H1 (cell line): ENCODE data around the gene ASIC2. TPM values are rescaled to one million over a fixed set of nuclear protein-coding genes. Genes with fewer than 3 reads are reported as not detected.
A peak's percentile ranks its signal among the peaks of the same experiment; 100 is the strongest.

Experiments used
- CTCF ChIA-PET: fragments of 300-600 bp; sonication (Branson Sonifier 250); formaldehyde crosslinking; loops from one replicate; lab custom pipeline; 2021; ENCODE audit not compliant: partially characterized antibody; lab: Charles Lee
- POLR2A ChIA-PET: fragments of 300-600 bp; sonication (Branson Sonifier 250); formaldehyde crosslinking; loops from one replicate; lab custom pipeline; 2021; ENCODE audit warnings: inconsistent platforms; ENCODE audit not compliant: partially characterized antibody; lab: Charles Lee
- DNase-seq, 2 experiments: peaks; one replicate each; pipeline versions ENCODE4 v3.0.0 to v3.0.0-alpha.2; 2010 to 2022; ENCODE audit warnings: low spot score in 2 of 2, low read depth in 1 of 2, mixed read lengths in 1 of 2
- FAIRE-seq: peaks from 2 replicates; lab custom pipeline; 2011; peaks lifted over from hg19 to GRCh38; lab: Jason Lieb, UNC
- H2AFZ ChIP-seq: 2 replicates; pipeline ENCODE4 v1.8.1; 2012; ENCODE audit warnings: low read length, inconsistent platforms
- H2AK5ac ChIP-seq: 2 replicates; pipeline ENCODE4 v1.6.1; 2013; ENCODE audit warnings: low read depth, low read length
- H2BK120ac ChIP-seq: replicated peaks from 2 replicates; pipeline ENCODE3; 2013; ENCODE audit warnings: low read depth, low read length, inconsistent platforms
- H2BK12ac ChIP-seq: 2 replicates; pipeline ENCODE4 v1.6.1; 2013; ENCODE audit warnings: low read depth, low read length
- H2BK15ac ChIP-seq: 2 replicates; pipeline ENCODE4 v1.6.1; 2013; ENCODE audit warnings: low read length
- H2BK20ac ChIP-seq: 2 replicates; pipeline ENCODE4 v1.6.1; 2013; ENCODE audit warnings: low read length
- H2BK5ac ChIP-seq: 2 replicates; pipeline ENCODE4 v1.6.1; 2013; ENCODE audit warnings: low read depth, low read length
- H3K14ac ChIP-seq: 2 replicates; pipeline ENCODE4 v1.6.1; 2013; ENCODE audit warnings: inconsistent platforms; ENCODE audit not compliant: insufficient read length
- H3K18ac ChIP-seq: 2 replicates; pipeline ENCODE4 v1.6.1; 2013; ENCODE audit warnings: low read length; ENCODE audit errors: extremely low read depth
- H3K23ac ChIP-seq: 2 replicates; pipeline ENCODE4 v1.6.1; 2013; ENCODE audit warnings: inconsistent platforms; ENCODE audit not compliant: insufficient read length
- H3K23me2 ChIP-seq: 2 replicates; pipeline ENCODE4 v1.6.1; 2013; ENCODE audit warnings: low read depth, low read length
- H3K27ac ChIP-seq: 2 replicates; pipeline ENCODE4 v1.6.1; 2011; ENCODE audit warnings: low read depth, low read length, inconsistent platforms
- H3K27me3 ChIP-seq, 4 experiments: replicated peaks in 1 of 4; 1 replicate in 1 of 4; 2 replicates in 3 of 4; pipeline versions ENCODE4 v1.6.1 to v1.8.1; 2011 to 2013; ENCODE audit warnings: low read length in 3 of 4, mild to moderate bottlenecking in 3 of 4, inconsistent platforms in 2 of 4, mixed read lengths in 2 of 4, moderate library complexity in 1 of 4; ENCODE audit not compliant: control insufficient read depth in 3 of 4, insufficient read depth in 3 of 4; ENCODE audit errors: extremely low read depth in 1 of 4
- H3K36me3 ChIP-seq, 4 experiments: 2 replicates each; pipeline versions ENCODE4 v1.6.1 to v1.8.1; 2011 to 2013; ENCODE audit warnings: mild to moderate bottlenecking in 4 of 4, low read length in 3 of 4, moderate library complexity in 2 of 4, control low read depth in 1 of 4, inconsistent platforms in 1 of 4; ENCODE audit not compliant: insufficient read depth in 4 of 4, control insufficient read depth in 2 of 4
- H3K4ac ChIP-seq: replicated peaks from 2 replicates; pipeline ENCODE3; 2013; ENCODE audit warnings: low read length, low read depth, mixed read lengths, inconsistent platforms; ENCODE audit not compliant: insufficient read length
- H3K4me1 ChIP-seq, 4 experiments: replicated peaks in 1 of 4; 1 replicate in 1 of 4; 2 replicates in 3 of 4; pipeline versions ENCODE4 v1.6.1 to v1.8.1; 2011 to 2013; ENCODE audit warnings: low read length in 3 of 4, inconsistent platforms in 2 of 4, mixed read lengths in 1 of 4; ENCODE audit not compliant: insufficient read depth in 4 of 4, control insufficient read depth in 3 of 4
- H3K4me2 ChIP-seq, 2 experiments: 2 replicates each; pipeline versions ENCODE4 v1.6.1 to v1.8.1; 2011 to 2013; ENCODE audit warnings: low read depth in 2 of 2, low read length in 2 of 2, control low read depth in 1 of 2, inconsistent platforms in 1 of 2, mild to moderate bottlenecking in 1 of 2; ENCODE audit not compliant: insufficient read depth in 1 of 2
- H3K4me3 ChIP-seq, 4 experiments: fragments of 200-600, 300-600 bp in 1 of 4; sonication (generic), shearing (Covaris generic), sonication (Bioruptor Twin) in 1 of 4; 2 replicates each; pipeline versions ENCODE4 v1.5.1 to v1.8.1; 2011 to 2016; ENCODE audit warnings: low read length in 4 of 4, low read depth in 3 of 4, control low read depth in 2 of 4, inconsistent platforms in 2 of 4, mild to moderate bottlenecking in 2 of 4, mixed read lengths in 1 of 4, moderate library complexity in 1 of 4; ENCODE audit not compliant: insufficient read depth in 2 of 4; ENCODE audit errors: extremely low read depth in 1 of 4
- H3K56ac ChIP-seq: replicated peaks from 2 replicates; pipeline ENCODE3; 2013; ENCODE audit warnings: low read depth, mild to moderate bottlenecking, mixed read lengths, low read length, inconsistent platforms; ENCODE audit not compliant: insufficient read length
- H3K79me1 ChIP-seq: 2 replicates; pipeline ENCODE4 v1.6.1; 2013; ENCODE audit warnings: low read depth, low read length, control low read depth
- H3K79me2 ChIP-seq, 2 experiments: 2 replicates each; pipeline versions ENCODE4 v1.6.1 to v1.8.1; 2012 to 2013; ENCODE audit warnings: low read length in 2 of 2, mild to moderate bottlenecking in 2 of 2, inconsistent platforms in 1 of 2; ENCODE audit not compliant: insufficient read depth in 2 of 2, control insufficient read depth in 1 of 2
- H3K9ac ChIP-seq, 4 experiments: replicated peaks in 1 of 4; 1 replicate in 1 of 4; 2 replicates in 3 of 4; pipeline versions ENCODE4 v1.6.1 to v1.8.1; 2011 to 2013; ENCODE audit warnings: low read depth in 3 of 4, low read length in 3 of 4, control low read depth in 2 of 4, mild to moderate bottlenecking in 2 of 4, moderate library complexity in 2 of 4, inconsistent platforms in 1 of 4; ENCODE audit errors: extremely low read depth in 1 of 4
- H3K9me3 ChIP-seq, 2 experiments: 2 replicates each; pipeline versions ENCODE4 v1.6.1 to v1.8.1; 2012 to 2013; ENCODE audit warnings: mild to moderate bottlenecking in 2 of 2, moderate library complexity in 2 of 2, control low read depth in 1 of 2, inconsistent platforms in 1 of 2, low read depth in 1 of 2, low read length in 1 of 2, mixed read lengths in 1 of 2; ENCODE audit not compliant: insufficient read depth in 2 of 2
- H4K20me1 ChIP-seq, 2 experiments: replicated peaks in 1 of 2; 2 replicates each; pipeline versions ENCODE3 to v1.8.1; 2011 to 2013; ENCODE audit warnings: inconsistent platforms in 2 of 2, low read length in 2 of 2, mild to moderate bottlenecking in 1 of 2; ENCODE audit not compliant: insufficient read depth in 2 of 2, control insufficient read depth in 1 of 2
- H4K5ac ChIP-seq: 2 replicates; pipeline ENCODE4 v1.6.1; 2013; ENCODE audit warnings: low read length, low read depth, mixed read lengths, inconsistent platforms; ENCODE audit not compliant: insufficient read length
- H4K8ac ChIP-seq: 2 replicates; pipeline ENCODE4 v1.8.0; 2013; ENCODE audit warnings: mild to moderate bottlenecking, moderate library complexity, low read length, inconsistent platforms; ENCODE audit not compliant: insufficient read depth; ENCODE audit errors: extremely low read depth
- H4K91ac ChIP-seq: replicated peaks from 2 replicates; pipeline ENCODE3; 2013; ENCODE audit warnings: low read length, mixed read lengths, inconsistent platforms; ENCODE audit not compliant: insufficient read length
- SIX5 ChIP-seq: IDR thresholded peaks from 2 replicates; pipeline ENCODE4 v1.6.1; 2011; ENCODE audit warnings: mild to moderate bottlenecking, low read depth, low read length
- WGBS, 2 experiments: shearing (Covaris generic) in 1 of 2; methylation state at CpG; one replicate each; pipeline versions ENCODE4 v1.1.6 to v1.1.7; 2013 to 2015; ENCODE audit warnings: low lambda C conversion rate in 2 of 2, mixed read lengths in 2 of 2, inconsistent platforms in 1 of 2, low coverage in 1 of 2, missing lambda C conversion rate in 1 of 2; ENCODE audit not compliant: insufficient replicate concordance in 2 of 2, insufficient coverage in 1 of 2, insufficient read length in 1 of 2; ENCODE audit errors: extremely low coverage in 1 of 2, missing lambda C conversion rate in 1 of 2; 5-methylcytosine and 5-hydroxymethylcytosine counted together
- polyA plus RNA-seq, 7 experiments: library from polyadenylated mRNA; depleted of rRNA in 3 of 7; stranded (reverse) in 5 of 7; unstranded in 2 of 7; fragments of >200 nt in 5 of 7; fragments of 200-250 nt in 2 of 7; gene quantifications; 1 replicate in 5 of 7; 2 replicates in 1 of 7; 4 replicates in 1 of 7; pipeline versions ENCODE4 v1.2.1 to v1.2.3, GENCODE V29; 2011 to 2013; ENCODE audit warnings: missing spikeins in 2 of 7, mixed read lengths in 2 of 7
- total RNA-seq: library from RNA; stranded (reverse); fragmentation: NEBNext Ultra II Directional; extraction: Animal tissue kit (Norgen Biotek cat#: 25700); gene quantifications from 2 replicates; pipeline ENCODE4 v1.2.1, GENCODE V29; 2021

ASIC2 gene
- total and polyA plus RNA-seq, 2 of the 8 experiments (the other 6 are each of a cell fraction or from before 2014, with no cell fraction given) = 0.86 to 1.2 TPM

DNA sequence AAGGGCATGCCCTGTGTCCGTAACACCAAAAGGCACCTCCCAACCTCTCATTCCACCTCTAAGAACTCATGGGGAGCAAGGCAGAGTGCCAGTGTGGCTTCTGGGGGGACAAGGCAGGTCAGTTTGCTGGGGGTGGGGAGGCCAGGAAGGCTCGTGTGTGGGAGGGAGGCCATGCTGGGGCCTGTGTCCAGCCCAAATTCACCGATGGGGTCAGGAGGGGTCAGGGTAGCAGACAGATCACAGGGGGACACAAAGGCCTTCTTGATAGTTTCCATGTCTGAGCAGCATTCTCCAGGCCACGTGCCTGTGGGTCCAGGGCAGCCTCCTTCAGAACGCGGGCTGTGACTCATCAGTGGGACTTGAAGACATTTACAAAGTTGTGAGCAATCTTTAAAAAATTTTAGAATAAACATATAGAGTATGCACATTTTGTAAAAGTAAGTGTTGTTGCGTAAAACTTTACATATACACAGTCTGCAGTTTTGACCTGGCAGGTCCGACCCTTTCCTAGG lies 280.5 kb downstream of the ASIC2 start:
- no peaks in the 10 kb centered on the region for H3K4me1 ChIP-seq
- H3K14ac ChIP-seq = no peak overlapping the region
- no peaks in the 10 kb centered on the region; the same call in 1 of the 2 replicates for H3K79me1 ChIP-seq
- H4K91ac ChIP-seq = no peak overlapping the region
- H2BK5ac ChIP-seq = no peak overlapping the region
- no peaks in the 10 kb centered on the region for H3K36me3 ChIP-seq
- H3K9me3 ChIP-seq = no peaks in the 10 kb centered on the region
- H2BK15ac ChIP-seq = no peak overlapping the region
- no peak overlapping the region for H3K4me2 ChIP-seq
- no peaks in the 10 kb centered on the region for H4K20me1 ChIP-seq
- no peak overlapping the region for H2BK120ac ChIP-seq
- no peak overlapping the region for H4K5ac ChIP-seq
- no peak overlapping the region for H3K4ac ChIP-seq
- no peak overlapping the region for H3K9ac ChIP-seq
- CTCF ChIA-PET = interaction anchor here (0.7 kb wide), 1 partner anchor 14 kb away, joined by 4 read pairs; no protein-coding TSS in a partner anchor
- H2BK12ac ChIP-seq = no peak overlapping the region
- H2AK5ac ChIP-seq = no peak overlapping the region
- no peaks in the 10 kb centered on the region for H3K23me2 ChIP-seq
- H2AFZ ChIP-seq = no peak overlapping the region
- no peak overlapping the region for H3K23ac ChIP-seq
- no peaks in the 10 kb centered on the region for H3K27me3 ChIP-seq
- H3K79me2 ChIP-seq = no peaks in the 10 kb centered on the region
- FAIRE-seq = no peak
- H3K4me3 ChIP-seq = no peak overlapping the region
- H4K8ac ChIP-seq = no peak overlapping the region
- H3K27ac ChIP-seq = no peak overlapping the region
- WGBS, 2 experiments = 87% methylated on average over 7 of the region's 8 CpGs; no CpG with 5 or more reads in 1 of the 2 experiments
- H3K18ac ChIP-seq = no peak overlapping the region
- H2BK20ac ChIP-seq = no peak overlapping the region
- TF ChIP-seq SIX5 = no peak
- TF ChIP-seq, all 59 proteins: peak for 0
- DNase-seq = peak in 1 of 2 experiments; percentile 33
- H3K56ac ChIP-seq = no peak overlapping the region
- POLR2A ChIA-PET = no interaction called here
